Ureter (tissue), 1 donor: ENCODE data around the gene TAF1C. TPM values are rescaled to one million over a fixed set of nuclear protein-coding genes. Genes with fewer than 3 reads are reported as not detected.
"Not testable (repeated sequence)": the region's sequence is repeated elsewhere in the genome, so short reads cannot be mapped to it uniquely, and the experiment has no call there.

Experiments used
- DNase-seq: peaks from one replicate; pipeline ENCODE4 v3.0.0-alpha.2; 2020; ENCODE audit warnings: low spot score
- total RNA-seq: library from RNA; stranded (reverse); gene quantifications from one replicate; pipeline ENCODE4 v1.2.4, GENCODE V29; 2023
- donor health status: DM: yes; HTN: yes; CAD: no.

Gene TAF1C, protein sequence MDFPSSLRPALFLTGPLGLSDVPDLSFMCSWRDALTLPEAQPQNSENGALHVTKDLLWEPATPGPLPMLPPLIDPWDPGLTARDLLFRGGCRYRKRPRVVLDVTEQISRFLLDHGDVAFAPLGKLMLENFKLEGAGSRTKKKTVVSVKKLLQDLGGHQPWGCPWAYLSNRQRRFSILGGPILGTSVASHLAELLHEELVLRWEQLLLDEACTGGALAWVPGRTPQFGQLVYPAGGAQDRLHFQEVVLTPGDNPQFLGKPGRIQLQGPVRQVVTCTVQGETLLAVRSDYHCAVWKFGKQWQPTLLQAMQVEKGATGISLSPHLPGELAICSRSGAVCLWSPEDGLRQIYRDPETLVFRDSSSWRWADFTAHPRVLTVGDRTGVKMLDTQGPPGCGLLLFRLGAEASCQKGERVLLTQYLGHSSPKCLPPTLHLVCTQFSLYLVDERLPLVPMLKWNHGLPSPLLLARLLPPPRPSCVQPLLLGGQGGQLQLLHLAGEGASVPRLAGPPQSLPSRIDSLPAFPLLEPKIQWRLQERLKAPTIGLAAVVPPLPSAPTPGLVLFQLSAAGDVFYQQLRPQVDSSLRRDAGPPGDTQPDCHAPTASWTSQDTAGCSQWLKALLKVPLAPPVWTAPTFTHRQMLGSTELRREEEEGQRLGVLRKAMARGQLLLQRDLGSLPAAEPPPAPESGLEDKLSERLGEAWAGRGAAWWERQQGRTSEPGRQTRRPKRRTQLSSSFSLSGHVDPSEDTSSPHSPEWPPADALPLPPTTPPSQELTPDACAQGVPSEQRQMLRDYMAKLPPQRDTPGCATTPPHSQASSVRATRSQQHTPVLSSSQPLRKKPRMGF
- 66.4 TPM for total RNA-seq

DNA sequence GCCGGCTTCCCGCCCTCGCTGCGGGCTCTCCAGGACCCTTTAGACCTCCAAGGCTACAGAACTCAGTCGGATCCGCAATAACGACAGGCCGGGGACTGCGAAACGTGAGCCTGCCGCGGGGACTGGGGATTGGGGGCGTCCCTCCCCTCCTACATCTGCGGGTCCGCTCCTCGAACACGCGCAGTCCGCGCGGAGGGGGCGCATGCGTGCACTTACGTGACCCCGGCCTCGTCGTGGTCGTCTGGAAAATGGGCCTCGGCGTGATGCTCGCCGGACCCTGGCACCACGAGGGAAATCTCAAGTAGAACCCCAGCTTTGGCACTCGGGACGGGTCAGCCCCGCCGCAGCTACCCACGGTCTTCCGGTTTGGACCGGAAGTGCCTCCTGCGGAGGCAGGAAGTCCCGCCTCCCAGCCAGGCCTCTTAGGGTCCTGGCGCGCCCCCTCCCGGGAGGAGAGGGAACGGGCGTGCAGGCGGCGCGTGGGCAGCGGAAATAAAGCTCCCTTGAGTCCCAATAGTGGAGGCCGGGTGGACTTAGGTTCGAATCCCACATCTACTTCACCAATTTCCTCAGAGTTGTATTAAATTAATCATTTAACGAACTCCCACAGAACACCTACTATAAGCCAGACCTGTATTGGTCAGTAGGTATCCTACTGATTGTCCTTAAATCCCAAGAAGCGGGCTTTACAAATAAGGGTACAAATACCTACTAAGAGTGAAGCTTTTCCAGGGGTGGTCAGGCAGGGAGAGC lies at the start of gene TAF1C:
Gene TAF1C (minus strand): TSS at position 373 of the 753 bp plus-strand sequence. CDS start 2,069 bp downstream, outside the sequence.
- peak; percentile 92 for DNase-seq

DNA sequence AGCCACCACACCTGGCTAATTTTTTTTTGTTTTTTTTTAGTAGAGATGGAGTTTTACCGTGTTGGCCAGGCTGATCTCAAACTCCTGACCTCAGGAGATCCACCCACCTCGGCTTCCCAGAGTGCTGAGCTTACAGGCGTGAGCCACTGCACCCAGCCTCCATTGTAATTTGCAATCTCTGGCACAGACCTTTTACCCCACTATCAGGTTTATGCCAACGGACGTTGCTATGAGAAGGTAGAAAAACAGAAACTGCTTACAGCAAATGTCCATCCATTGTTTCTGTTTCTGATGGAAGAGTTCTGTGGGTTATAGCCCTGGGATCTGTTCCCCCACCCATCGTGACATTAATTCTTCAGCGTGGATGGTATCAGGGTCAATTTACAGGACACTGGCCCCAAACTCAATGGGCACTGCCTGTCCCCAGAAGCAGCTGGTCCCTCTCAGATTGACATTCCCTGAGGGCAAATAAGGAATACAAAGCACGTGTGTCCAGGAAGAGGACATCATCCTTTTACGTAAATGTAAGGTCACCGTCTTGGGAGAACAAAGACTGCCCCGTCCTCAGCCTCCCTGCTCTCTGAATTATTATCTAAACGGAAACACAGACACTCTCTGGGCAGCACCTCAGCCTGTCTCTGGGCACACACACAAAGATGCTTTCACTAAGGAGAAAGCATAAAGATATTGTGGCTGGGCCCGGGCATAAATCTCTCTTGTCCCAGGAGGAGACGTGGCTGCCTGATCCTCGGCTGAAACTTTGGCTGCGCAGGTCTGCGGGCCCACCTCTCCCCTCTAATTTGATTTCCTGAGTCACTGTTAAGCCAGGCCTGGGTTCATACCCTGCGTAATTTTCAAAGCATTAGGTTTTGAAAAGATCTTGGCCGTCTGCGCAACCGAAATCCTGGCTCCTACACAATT lies 47.7 kb upstream of the TAF1C start:
- DNase-seq, result no peak

DNA sequence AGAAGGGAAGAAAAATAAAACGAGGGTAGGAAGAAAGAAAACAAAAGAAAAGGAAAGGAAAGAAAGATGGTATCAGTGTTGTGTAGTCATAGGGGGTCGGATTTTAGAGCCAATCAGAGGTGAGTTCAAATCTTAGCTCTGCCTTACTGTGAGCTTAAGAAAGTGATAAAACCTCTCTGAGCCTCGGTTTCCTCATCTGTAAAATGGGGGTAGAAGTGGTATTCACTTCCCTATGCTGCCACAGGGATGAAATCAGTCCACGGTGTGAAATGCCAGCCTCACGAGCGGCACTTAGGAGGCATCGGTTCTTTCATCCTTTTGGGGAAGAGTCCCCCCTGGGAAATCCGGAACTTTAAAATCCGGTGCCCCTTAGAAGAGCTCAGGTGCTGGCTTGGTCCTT lies 46.9 kb upstream of the TAF1C start:
- no peak for DNase-seq

- DNase-seq, result no peak
Observed at GRCh38 chr16:84232969-84233368, 46.1 kb upstream of the TAF1C start.

DNA sequence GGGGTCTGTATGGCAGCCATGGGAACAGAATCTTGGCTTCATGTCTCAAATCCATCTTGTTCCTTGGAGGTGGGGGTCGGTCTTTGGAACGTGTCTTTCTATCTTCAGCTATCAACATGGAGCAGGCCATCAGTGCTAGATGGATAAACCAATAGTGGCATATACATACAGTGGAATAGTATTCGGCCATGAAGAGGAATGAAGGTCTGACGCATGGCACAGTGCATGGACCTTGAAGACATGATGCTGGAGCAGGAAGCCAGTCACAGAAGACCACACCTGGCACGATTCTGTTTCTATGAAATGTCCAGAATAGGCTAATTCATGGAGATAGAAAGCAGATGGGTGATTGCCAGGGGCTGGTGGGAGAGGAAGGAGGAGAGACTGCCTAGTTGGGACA lies 45.2 kb upstream of the TAF1C start:
- no peak for DNase-seq

DNA sequence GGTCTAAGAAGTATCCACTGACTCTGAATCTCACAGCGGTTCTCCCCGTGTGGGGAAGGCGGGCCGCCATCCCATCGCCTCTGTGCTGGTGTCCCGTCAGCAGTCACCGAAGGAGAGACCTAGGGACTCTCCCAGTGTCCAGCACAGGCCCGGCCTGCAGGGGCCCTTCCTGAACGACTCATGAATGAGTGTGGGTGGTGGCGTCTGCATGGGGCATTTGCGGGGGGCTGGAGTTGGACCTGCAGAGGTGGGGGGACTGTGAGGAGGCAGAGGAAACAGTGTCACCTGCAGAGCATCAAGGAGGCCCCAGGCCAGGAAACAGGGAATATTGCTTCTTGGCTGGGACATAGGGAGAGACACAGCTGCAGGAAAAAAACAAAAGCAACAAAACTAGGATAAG lies 42.6 kb upstream of the TAF1C start:
- DNase-seq, result no peak

DNA sequence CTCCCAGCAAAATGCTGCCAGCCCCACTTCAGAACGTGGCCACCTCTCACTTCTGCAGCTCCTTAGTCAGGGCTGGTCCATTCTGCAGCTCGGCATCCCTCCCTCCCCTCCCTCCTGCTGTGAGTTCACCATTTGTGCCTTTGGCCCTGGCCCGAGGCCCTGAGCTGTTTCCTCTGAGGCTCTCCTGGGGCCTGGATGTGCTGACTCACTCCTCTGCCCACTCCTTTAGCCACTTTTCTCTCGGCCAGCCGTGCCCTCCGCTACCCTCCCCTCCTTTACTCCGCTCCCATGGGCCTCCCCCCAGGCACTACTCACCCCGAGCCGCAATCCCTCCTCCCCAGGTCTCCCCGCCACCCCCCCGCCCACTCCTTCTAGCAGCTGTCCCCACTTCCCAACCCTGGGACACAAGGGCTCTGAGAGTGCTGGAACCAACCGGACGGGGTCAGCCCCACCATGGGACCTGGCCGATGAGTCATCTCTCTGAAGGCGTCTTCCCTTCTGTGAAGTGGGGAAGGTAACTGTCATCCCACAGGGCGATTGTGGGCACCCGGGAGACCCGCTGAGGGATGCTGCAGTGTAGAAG lies 41.5 kb upstream of the TAF1C start:
- DNase-seq, result peak; percentile 74

DNA sequence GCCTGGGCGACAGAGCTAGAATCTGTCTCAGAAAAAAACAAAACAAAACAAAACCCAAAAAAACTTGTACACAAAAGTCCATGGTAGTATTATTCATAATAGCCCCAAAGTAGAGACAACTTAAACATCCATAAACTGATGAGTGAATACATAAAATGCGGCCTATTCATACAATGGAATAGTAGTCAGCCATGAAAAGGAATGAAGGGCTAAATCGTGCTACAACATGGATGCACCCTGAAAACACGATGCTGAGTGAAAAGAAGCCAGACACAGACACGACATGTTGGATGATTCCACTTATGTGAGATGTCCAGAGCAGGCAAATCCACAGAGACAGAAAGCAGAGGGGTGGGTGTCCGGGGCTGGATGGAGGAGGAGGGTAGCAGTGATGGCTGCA lies 40.7 kb upstream of the TAF1C start:
- no peak for DNase-seq

DNA sequence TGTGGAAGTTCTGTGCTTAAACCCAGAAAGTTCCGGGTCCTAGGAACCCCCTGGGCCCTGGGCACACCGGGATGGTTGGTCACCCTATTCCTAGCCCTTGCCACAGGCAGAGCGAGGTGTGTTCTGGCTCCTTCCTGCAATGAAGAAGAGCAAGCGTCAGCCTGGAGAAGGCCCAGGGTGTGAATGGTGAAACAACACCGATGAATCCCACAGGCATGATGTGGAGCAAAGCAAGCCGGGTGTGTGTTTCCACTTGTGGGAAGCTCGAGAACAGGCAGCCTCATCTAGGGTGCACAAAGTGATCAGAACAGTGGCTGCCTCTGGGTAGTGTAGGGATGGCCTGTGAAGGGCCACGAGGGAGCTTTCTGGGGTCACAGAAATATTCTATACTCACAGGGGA lies 39.2 kb upstream of the TAF1C start:
- no peak for DNase-seq

DNA sequence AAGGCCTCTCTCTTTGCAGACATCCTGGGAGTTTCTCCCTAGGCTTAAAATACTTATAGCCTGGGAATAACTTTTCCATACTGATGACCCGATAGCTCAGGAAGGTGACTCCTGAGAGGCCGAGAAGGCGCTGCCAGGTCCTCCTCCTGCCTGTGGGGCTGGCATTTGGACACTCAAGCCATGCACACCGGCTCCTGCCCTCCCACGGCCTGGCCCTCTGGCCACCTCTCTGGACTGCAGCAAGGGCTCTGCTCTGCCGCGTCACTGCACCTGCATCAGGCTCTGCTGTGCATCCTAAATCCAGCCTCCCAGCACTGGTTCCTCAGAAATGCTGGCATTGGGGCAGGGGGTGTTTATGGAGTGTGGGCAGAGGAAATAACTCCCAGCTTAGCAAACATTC lies 38.7 kb upstream of the TAF1C start:
- no peak for DNase-seq

- no peak for DNase-seq
Observed at GRCh38 chr16:84225126-84225525, 38.3 kb upstream of the TAF1C start.

GRCh38 chr16:84224554-84224953 lies 37.7 kb upstream of the TAF1C start:
- no peak for DNase-seq

DNA sequence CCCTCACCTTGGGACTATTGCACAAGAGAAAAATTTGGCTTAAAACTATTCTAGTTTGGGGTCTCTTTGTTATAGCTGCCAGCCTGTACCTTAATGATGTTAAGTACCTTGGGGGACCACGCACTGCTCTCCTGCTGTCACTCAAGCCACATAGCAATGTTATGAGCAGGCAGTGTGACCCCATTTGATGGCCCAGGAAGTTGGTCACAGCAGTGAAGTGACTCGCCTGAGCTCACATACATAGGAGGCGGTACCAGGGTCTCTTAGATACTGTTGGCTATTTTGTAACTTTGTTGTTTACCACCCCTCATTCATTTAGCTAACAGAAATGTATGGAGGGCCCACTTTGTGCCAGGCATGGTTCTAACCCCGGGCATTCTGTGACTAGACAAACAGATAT lies 36.6 kb upstream of the TAF1C start:
- DNase-seq, result no peak

DNA sequence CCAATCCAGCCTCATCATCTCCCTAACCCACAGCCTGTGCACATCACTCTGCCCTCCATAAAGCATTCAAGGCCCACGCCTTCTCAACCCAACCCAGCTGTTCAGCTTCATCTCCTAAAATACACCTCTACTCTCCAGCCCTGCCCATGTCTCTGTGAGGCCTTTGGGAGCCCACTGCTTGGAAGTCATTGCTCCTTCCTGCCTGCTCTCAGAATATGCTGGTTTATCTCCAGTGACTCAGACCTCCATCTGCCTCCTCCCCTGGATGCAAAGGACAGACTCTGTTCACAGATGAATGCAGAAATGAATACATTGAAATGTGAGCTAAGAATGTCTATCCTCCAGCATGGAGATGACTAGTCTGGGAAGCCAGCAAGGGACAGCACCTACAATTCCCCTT lies 34.0 kb upstream of the TAF1C start:
- DNase-seq, result no peak

- DNase-seq, result no peak
Observed at GRCh38 chr16:84218956-84219355, 32.1 kb upstream of the TAF1C start.

DNA sequence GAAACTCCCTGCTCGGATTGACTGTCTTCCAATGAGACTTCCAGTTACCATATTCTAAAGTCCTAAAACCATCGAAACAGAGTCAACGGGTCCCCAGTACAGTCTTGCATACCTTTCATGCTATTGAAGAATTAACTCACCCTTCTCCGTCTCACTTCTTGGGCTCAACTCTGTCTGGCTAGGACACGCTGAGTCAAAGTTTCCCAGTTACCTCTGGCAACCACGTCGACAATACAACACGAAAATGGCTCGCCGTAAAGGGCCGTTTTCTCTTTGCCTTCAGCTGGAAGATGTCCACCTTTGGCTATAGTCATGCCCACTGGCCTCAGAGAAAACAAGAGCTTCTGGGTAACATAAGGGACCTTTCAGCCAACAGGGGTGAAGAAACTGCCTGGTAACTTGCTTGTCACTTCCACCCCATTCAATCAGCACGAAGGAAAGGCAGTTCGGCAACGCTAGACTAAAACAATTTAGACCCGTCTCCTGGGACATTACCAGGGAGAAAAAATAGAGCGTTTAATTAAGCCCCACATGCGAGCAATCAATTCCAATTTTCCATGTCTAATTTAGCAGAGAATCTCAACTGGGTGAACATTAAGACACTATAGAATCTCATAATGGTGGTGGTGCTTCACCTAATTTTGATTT lies 31.4 kb upstream of the TAF1C start:
- no peak for DNase-seq

DNA sequence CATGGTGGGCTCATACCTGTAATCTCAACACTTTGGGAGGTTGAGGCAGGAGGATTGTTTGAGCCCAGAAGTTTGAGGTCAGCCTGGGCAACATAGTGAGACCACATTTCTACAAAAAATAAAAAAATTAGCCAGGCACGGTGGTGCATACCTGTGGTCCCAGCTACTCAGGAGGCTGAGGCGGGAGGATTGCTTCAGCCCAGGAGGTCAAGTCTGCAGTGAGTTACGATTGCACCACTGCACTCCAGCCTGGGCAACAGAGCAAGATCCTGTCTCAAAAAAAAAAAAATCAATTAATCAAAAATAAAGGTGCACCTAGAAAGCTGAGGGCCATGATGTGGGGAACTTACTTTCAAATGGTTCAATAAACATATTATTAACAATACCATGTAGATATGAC lies 29.3 kb upstream of the TAF1C start:
- not testable (repeated sequence) for DNase-seq

- DNase-seq, result no peak
Observed at GRCh38 chr16:84215531-84215930, 28.7 kb upstream of the TAF1C start.

DNA sequence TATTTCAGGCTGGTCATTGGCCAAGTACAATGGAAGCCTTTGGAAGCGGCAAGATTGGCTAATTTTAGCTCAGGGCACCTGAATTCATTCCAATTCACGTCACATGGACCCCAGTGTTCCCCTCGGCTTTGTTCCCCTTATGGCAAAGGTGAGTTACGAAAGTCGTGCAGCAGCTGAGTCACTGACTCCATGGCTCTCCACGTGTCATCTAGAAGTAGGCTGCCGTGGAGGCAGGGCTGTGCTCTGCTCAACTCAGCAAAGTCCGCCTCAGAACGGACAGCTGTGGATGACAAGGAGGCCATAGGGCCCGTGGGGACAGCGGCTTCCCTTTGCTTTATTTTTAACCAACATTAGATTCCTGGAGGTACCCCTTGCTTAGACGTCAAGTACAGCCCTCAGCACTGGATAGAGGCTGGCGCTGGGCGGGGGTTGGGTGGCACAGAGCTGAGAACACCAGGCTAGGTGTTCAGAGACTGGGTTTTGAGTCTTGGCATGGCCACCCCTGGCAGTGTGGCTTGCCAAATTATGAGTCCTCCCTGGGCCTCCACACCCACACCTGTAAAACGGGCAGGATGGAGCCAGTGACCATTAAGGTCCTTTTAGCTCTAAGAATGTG lies 27.7 kb upstream of the TAF1C start:
- DNase-seq, result no peak

DNA sequence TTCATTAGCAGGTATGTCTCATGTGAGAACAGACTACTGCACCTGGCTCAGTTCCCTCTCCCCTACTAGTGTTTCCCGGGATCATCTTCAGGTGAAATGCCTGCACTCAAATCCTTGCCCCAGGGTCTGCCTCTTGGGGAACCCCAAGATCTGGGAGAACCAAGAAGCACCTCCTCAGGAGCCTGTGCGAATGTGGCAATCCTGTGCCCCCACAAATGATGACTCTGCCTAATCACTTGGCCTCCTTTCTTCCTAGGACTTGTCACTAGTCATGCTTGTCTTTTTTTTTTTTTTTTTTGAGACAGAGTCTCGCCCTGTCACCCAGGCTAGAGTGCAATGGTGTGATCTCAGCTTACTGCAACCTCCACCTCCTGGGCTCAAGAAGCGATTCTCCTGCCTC lies 25.8 kb upstream of the TAF1C start:
- no peak for DNase-seq
